ENCODE measurements around the gene SH3RF1.

GRCh38 chr4:169105620-169106019 lies 165.1 kb downstream of the SH3RF1 start:
- TF ChIP-seq CTCF (IDR thresholded peaks at IDR 0.05) (no peak), POLR2A (IDR thresholded peaks at IDR 0.05) (no peak), EP300 (IDR thresholded peaks at IDR 0.05) (no peak)
